H9 (cell line): ENCODE results near the gene SPSB4. TPM values are rescaled to one million over a fixed set of nuclear protein-coding genes. Genes with fewer than 3 reads are reported as not detected.

Experiments used
- DNase-seq: peaks from one replicate; pipeline ENCODE4 v3.0.0-alpha.2; 2017
- H2AFZ ChIP-seq: one replicate; pipeline ENCODE4 v1.6.1; 2013; ENCODE audit warnings: mild to moderate bottlenecking, low read length, control low read depth, moderate library complexity
- H2AK5ac ChIP-seq: 2 replicates; pipeline ENCODE4 v1.6.1; 2013; ENCODE audit warnings: low read length, control low read depth, mixed read lengths; ENCODE audit not compliant: insufficient read length
- H2BK120ac ChIP-seq: one replicate; pipeline ENCODE4 v1.6.1; 2013; ENCODE audit warnings: low read depth, mild to moderate bottlenecking, low read length, control low read depth, inconsistent platforms; ENCODE audit not compliant: poor library complexity, severe bottlenecking
- H2BK12ac ChIP-seq: 2 replicates; pipeline ENCODE4 v1.6.1; 2013; ENCODE audit warnings: low read length, control low read depth, mixed read lengths, low read depth; ENCODE audit not compliant: insufficient read length
- H2BK15ac ChIP-seq: 2 replicates; pipeline ENCODE4 v1.6.1; 2013; ENCODE audit warnings: low read depth, low read length, control low read depth
- H2BK20ac ChIP-seq: one replicate; pipeline ENCODE4 v1.6.1; 2013; ENCODE audit warnings: low read depth, mild to moderate bottlenecking, low read length, control low read depth, inconsistent platforms; ENCODE audit not compliant: poor library complexity, severe bottlenecking
- H2BK5ac ChIP-seq: 2 replicates; pipeline ENCODE4 v1.6.1; 2013; ENCODE audit warnings: low read length, control low read depth, mixed read lengths; ENCODE audit not compliant: insufficient read length
- H3K14ac ChIP-seq: 2 replicates; pipeline ENCODE4 v1.6.1; 2013; ENCODE audit warnings: low read length, control low read depth; ENCODE audit not compliant: insufficient read depth
- H3K18ac ChIP-seq: 2 replicates; pipeline ENCODE4 v1.6.1; 2013; ENCODE audit warnings: low read depth, mild to moderate bottlenecking, mixed read lengths, low read length, control low read depth; ENCODE audit not compliant: insufficient read length
- H3K23ac ChIP-seq: 2 replicates; pipeline ENCODE4 v1.6.1; 2013; ENCODE audit warnings: low read length, control low read depth, mixed read lengths, low read depth; ENCODE audit not compliant: insufficient read length
- H3K23me2 ChIP-seq: 2 replicates; pipeline ENCODE4 v1.6.1; 2013; ENCODE audit warnings: low read depth, mild to moderate bottlenecking, mixed read lengths, low read length, control low read depth; ENCODE audit not compliant: insufficient read length, poor library complexity, severe bottlenecking
- H3K27ac ChIP-seq: 2 replicates; pipeline ENCODE4 v1.5.1; 2013; ENCODE audit warnings: low read length, control low read depth, mixed read lengths, low read depth; ENCODE audit not compliant: insufficient read length
- H3K27me3 ChIP-seq: 2 replicates; pipeline ENCODE4 v1.6.1; 2013; ENCODE audit warnings: low read length, control low read depth, inconsistent platforms; ENCODE audit not compliant: insufficient read depth
- H3K4ac ChIP-seq: 2 replicates; pipeline ENCODE4 v1.6.1; 2013; ENCODE audit warnings: low read depth, mild to moderate bottlenecking, control low read depth, inconsistent platforms, low read length, moderate library complexity
- H3K4me1 ChIP-seq: 2 replicates; pipeline ENCODE4 v1.6.1; 2013; ENCODE audit warnings: low read length, control low read depth, inconsistent platforms; ENCODE audit not compliant: insufficient read depth
- H3K4me2 ChIP-seq: 2 replicates; pipeline ENCODE4 v1.6.1; 2013; ENCODE audit warnings: low read length, control low read depth, mixed read lengths; ENCODE audit not compliant: insufficient read length, insufficient read depth
- H3K56ac ChIP-seq: 2 replicates; pipeline ENCODE4 v1.6.1; 2013; ENCODE audit warnings: low read depth, mild to moderate bottlenecking, mixed read lengths, low read length, control low read depth; ENCODE audit not compliant: insufficient read length
- H3K79me1 ChIP-seq: 2 replicates; pipeline ENCODE4 v1.6.1; 2013; ENCODE audit warnings: low read depth, mild to moderate bottlenecking, moderate library complexity, low read length, control low read depth, inconsistent platforms; ENCODE audit not compliant: insufficient read depth, poor library complexity, severe bottlenecking
- H3K79me2 ChIP-seq: 2 replicates; pipeline ENCODE4 v1.6.1; 2013; ENCODE audit warnings: low read length, control low read depth, inconsistent platforms; ENCODE audit not compliant: insufficient read depth
- H3K9ac ChIP-seq: 2 replicates; pipeline ENCODE4 v1.6.1; 2013; ENCODE audit warnings: low read length, control low read depth, mixed read lengths; ENCODE audit not compliant: insufficient read length; ENCODE audit errors: extremely low read depth
- H3K9me3 ChIP-seq: one replicate; pipeline ENCODE4 v1.6.1; 2013; ENCODE audit warnings: low read depth, low read length, inconsistent platforms; ENCODE audit not compliant: control insufficient read depth
- H3T11ph ChIP-seq: one replicate; pipeline ENCODE4 v1.6.1; 2013; ENCODE audit warnings: mild to moderate bottlenecking, low read length, control low read depth, inconsistent platforms
- H4K20me1 ChIP-seq: one replicate; pipeline ENCODE4 v1.6.1; 2013; ENCODE audit not compliant: control insufficient read depth, insufficient read length, insufficient read depth
- H4K5ac ChIP-seq: 2 replicates; pipeline ENCODE4 v1.6.1; 2013; ENCODE audit warnings: low read depth, mild to moderate bottlenecking, mixed read lengths, low read length, control low read depth; ENCODE audit not compliant: insufficient read length
- H4K8ac ChIP-seq: replicated peaks from 2 replicates; pipeline ENCODE4 v1.6.1; 2013; ENCODE audit warnings: low read length, control low read depth, mixed read lengths, low read depth; ENCODE audit not compliant: insufficient read length
- H4K91ac ChIP-seq: 2 replicates; pipeline ENCODE4 v1.6.1; 2013; ENCODE audit warnings: low read depth, mild to moderate bottlenecking, moderate library complexity, mixed read lengths, low read length, control low read depth; ENCODE audit not compliant: insufficient read length
- H3K27ac Mint-ChIP-seq, 3 experiments: 2 replicates in 2 of 3; 3 replicates in 1 of 3; pipeline ENCODE4 v1.8.0; 2020 to 2021; ENCODE audit warnings: mixed read lengths in 3 of 3, mild to moderate bottlenecking in 1 of 3, moderate library complexity in 1 of 3
- H3K27me3 Mint-ChIP-seq: 2 replicates; pipeline ENCODE4 v1.8.0; 2021; ENCODE audit warnings: low read depth, mild to moderate bottlenecking, moderate library complexity, mixed read lengths
- H3K36me3 Mint-ChIP-seq, 3 experiments: 2 replicates in 2 of 3; 3 replicates in 1 of 3; pipeline ENCODE4 v1.8.0; 2020 to 2021; ENCODE audit warnings: low read depth in 3 of 3, mixed read lengths in 3 of 3; ENCODE audit not compliant: insufficient read depth in 1 of 3
- H3K4me1 Mint-ChIP-seq, 2 experiments: 2 replicates each; pipeline ENCODE4 v1.8.0; 2020; ENCODE audit warnings: mixed read lengths in 2 of 2
- H3K4me3 Mint-ChIP-seq, 2 experiments: 2 replicates in 1 of 2; 3 replicates in 1 of 2; pipeline ENCODE4 v1.8.0; 2020 to 2021; ENCODE audit warnings: mild to moderate bottlenecking in 2 of 2, mixed read lengths in 2 of 2, moderate library complexity in 1 of 2
- H3K9me3 Mint-ChIP-seq, 2 experiments: 2 replicates in 1 of 2; 3 replicates in 1 of 2; pipeline ENCODE4 v1.8.0; 2020; ENCODE audit warnings: mild to moderate bottlenecking in 2 of 2, mixed read lengths in 2 of 2, moderate library complexity in 1 of 2
- WGBS: extraction: QIAGEN DNeasy Blood & Tissue Kit; methylation state at CpG from one replicate; pipeline ENCODE4 v1.1.7; 2013; ENCODE audit warnings: missing lambda C conversion rate, low lambda C conversion rate, mixed read lengths; ENCODE audit not compliant: insufficient read length; ENCODE audit errors: extremely low coverage; 5-methylcytosine and 5-hydroxymethylcytosine counted together
- total RNA-seq: library from RNA; stranded (reverse); gene quantifications from 2 replicates; pipeline ENCODE4 v1.2.1, GENCODE V29; 2021
- TF ChIP-seq, protein P1 (sequence below): fragments of 200-600 bp; sonication (generic); conservative IDR thresholded peaks from 3 replicates; pipeline ENCODE4 v1.8.0; 2021; ENCODE audit warnings: antibody characterized with exemption, mild to moderate bottlenecking

The SPSB4 gene
- total RNA-seq, 1 experiment from 2014 or later: 6.2 TPM

DNA sequence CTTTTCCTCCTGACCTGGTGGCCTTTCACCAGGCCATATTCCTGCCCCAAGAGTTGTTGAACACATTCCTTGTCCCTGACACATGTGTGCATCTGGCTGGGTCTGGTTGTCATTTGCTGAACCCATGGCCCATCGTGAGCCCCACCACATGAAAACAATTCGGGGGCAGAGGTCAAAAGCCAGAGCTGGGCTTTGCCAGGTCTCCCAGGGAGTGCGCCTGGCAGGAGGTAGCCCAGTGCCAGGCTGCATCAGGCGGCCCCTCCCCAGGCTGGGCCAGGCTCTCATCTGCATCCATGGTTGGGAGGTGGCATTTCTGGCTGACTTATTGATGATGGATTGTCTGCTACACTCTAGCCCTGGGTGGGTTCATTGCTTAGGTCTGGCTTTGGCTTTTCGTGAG is 30.9 kb downstream of the SPSB4 start:
- no peaks in the 10 kb centered on the region for H3K79me1 ChIP-seq
- Mint-ChIP-seq H3K27ac (0 out of 7 replicates have a peak overlapping the region, but pooled peaks of 1 of the 3 experiments have one; percentile 72), H3K9me3 (no peaks in the 10 kb centered on the region; a peak in 2 of 5 replicates), H3K36me3 (no peaks in the 10 kb centered on the region; a peak in 1 of 7 replicates), H3K4me1 (peaks cover 75 to 81% of the 10 kb centered on the region in 2 experiments), H3K4me3 (peak overlapping the region in 1 of 2 experiments; percentile 32; a peak in 1 of 5 replicates), H3K27me3 (peaks cover 5% of the 10 kb centered on the region)
- no peak overlapping the region for H3K23ac ChIP-seq
- no peak overlapping the region for H2BK5ac ChIP-seq
- H2AK5ac ChIP-seq: no peak overlapping the region
- no peak overlapping the region for H4K91ac ChIP-seq
- no peaks in the 10 kb centered on the region for H3K23me2 ChIP-seq
- no peak overlapping the region for H2AFZ ChIP-seq
- no peaks in the 10 kb centered on the region for H3K9me3 ChIP-seq
- H3K4ac ChIP-seq: no peak overlapping the region
- no peak overlapping the region for H3K4me2 ChIP-seq
- no peak overlapping the region for H2BK20ac ChIP-seq
- H3K9ac ChIP-seq: no peak overlapping the region
- no peak overlapping the region for H4K8ac ChIP-seq
- no peak overlapping the region for H3K18ac ChIP-seq
- no peak overlapping the region for H3K27ac ChIP-seq
- no peak overlapping the region for H4K5ac ChIP-seq
- no peak overlapping the region for H2BK12ac ChIP-seq
- no peak overlapping the region for H3K14ac ChIP-seq
- H2BK15ac ChIP-seq: no peak overlapping the region
- H2BK120ac ChIP-seq: no peak overlapping the region
- H3K27me3 ChIP-seq: no peaks in the 10 kb centered on the region
- peaks cover 18% of the 10 kb centered on the region; the same call in 1 of the 2 replicates for H3K4me1 ChIP-seq
- no peaks in the 10 kb centered on the region for H3K79me2 ChIP-seq
- TF ChIP-seq, protein P1, sequence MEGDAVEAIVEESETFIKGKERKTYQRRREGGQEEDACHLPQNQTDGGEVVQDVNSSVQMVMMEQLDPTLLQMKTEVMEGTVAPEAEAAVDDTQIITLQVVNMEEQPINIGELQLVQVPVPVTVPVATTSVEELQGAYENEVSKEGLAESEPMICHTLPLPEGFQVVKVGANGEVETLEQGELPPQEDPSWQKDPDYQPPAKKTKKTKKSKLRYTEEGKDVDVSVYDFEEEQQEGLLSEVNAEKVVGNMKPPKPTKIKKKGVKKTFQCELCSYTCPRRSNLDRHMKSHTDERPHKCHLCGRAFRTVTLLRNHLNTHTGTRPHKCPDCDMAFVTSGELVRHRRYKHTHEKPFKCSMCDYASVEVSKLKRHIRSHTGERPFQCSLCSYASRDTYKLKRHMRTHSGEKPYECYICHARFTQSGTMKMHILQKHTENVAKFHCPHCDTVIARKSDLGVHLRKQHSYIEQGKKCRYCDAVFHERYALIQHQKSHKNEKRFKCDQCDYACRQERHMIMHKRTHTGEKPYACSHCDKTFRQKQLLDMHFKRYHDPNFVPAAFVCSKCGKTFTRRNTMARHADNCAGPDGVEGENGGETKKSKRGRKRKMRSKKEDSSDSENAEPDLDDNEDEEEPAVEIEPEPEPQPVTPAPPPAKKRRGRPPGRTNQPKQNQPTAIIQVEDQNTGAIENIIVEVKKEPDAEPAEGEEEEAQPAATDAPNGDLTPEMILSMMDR: no peak
- no peak for DNase-seq
- WGBS: no CpG with 5 or more reads among the region's 5 CpGs
- no peak overlapping the region for H3T11ph ChIP-seq
- no peaks in the 10 kb centered on the region for H4K20me1 ChIP-seq
- H3K56ac ChIP-seq: no peak overlapping the region
